GM21360 (cell line): ENCODE data around the gene PON1.

ENCODE experiments used
- ATAC-seq: cut with Tn5 transposase; IDR thresholded peaks from one replicate; pipeline ENCODE4 v1.9.1; 2021; ENCODE audit warnings: mild to moderate bottlenecking, moderate library complexity; ENCODE audit not compliant: unreplicated experiment

The PON1 gene

GRCh38 chr7:95317966-95318365 is 6.4 kb downstream of the PON1 start:
- no peak for ATAC-seq

DNA sequence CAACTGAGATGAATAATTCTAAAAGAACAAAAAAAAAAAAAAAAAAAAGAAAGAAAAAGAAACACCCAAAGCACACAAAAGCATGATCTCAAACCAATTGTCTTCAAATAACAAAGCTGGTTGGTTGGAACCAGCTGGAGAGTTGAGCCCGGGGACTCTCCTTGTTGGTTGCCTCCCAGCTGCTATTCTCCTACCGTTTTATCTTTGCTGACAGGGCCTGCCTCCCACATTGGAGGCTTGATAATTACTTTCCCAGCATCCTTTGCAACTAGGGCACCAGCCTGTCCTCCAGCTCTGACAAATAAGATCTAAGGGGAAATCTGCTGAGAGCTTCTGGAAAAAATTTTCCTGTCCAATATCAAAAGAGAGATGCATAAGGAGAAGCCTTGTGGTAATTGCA is 6.8 kb downstream of the PON1 start:
- ATAC-seq: no peak

GRCh38 chr7:95316588-95316987 is 7.7 kb downstream of the PON1 start:
- peak; percentile 91 for ATAC-seq

GRCh38 chr7:95312561-95312960 is 11.8 kb downstream of the PON1 start:
- no peak for ATAC-seq

GRCh38 chr7:95311389-95311788 is 12.9 kb downstream of the PON1 start:
- ATAC-seq: no peak

- ATAC-seq: no peak
These were observed 14.4 kb downstream of the PON1 start for GRCh38 chr7:95309951-95310350.

- ATAC-seq: no peak
These were observed 19.3 kb downstream of the PON1 start for GRCh38 chr7:95304990-95305389.

DNA sequence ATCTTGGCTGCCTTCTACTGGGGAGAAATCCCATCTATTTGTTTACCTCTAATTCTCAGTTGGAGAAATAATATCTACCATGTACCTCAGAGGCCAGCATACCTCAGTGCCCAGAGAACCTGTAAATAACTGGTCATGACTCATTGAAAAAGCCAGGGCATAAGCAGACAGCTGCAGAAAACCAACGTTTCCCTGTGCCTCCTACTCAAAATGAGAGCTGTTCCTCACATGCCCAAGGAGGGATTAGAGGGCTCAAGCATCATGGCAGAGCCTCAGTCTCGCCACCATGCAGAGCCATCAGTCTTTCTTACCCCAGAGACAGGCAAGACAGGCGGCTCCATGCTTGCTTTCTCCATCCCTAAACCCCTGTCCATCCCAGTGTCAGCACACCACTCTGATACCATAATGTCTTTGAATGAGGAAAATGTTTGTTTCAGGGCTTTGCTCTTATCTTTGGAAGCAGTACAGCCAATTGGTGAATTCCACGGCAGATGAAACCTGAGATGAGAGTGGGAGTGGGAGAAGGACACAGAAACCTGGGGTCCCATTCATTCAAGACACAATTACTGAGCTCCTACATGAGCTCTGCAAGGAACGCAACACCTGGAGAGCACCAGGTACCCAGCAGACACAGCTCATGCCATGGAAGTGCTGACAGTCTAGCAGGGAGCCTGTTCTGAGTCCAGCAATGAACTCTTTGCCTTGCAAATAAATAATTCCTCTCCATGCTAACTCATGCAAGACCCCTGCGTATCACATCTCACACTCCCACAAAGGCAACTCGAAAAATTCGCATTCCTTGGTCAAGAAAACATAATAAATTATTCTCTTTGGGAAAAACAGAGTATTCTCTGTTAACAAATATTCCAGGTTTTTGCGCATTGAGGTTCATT is 21.1 kb downstream of the PON1 start:
- no peak for ATAC-seq

- ATAC-seq: no peak
These were observed 26.2 kb downstream of the PON1 start for GRCh38 chr7:95298091-95298490.

GRCh38 chr7:95297041-95297440 is 27.3 kb downstream of the PON1 start:
- ATAC-seq: no peak

DNA sequence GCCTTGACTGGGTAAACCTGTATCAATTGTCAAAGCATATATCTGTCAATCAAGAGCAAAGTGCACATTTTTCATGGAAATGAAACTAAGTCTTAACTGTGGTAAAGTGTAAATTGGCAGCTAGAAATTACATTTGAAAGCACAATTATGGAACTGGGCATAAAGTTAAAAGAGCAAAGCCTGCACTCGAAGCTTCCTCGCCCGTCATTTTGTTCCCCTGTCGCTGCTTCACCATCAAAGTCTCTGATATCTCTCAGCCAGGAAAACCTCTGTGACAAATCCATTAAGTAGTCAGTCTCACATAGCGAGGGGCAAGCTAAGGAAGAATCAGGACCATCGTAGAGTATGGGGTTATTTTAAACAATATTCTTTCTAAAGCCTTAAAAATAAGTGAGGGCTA is 27.9 kb downstream of the PON1 start:
- no peak for ATAC-seq

- no peak for ATAC-seq
These were observed 28.9 kb downstream of the PON1 start for GRCh38 chr7:95295397-95295796.

DNA sequence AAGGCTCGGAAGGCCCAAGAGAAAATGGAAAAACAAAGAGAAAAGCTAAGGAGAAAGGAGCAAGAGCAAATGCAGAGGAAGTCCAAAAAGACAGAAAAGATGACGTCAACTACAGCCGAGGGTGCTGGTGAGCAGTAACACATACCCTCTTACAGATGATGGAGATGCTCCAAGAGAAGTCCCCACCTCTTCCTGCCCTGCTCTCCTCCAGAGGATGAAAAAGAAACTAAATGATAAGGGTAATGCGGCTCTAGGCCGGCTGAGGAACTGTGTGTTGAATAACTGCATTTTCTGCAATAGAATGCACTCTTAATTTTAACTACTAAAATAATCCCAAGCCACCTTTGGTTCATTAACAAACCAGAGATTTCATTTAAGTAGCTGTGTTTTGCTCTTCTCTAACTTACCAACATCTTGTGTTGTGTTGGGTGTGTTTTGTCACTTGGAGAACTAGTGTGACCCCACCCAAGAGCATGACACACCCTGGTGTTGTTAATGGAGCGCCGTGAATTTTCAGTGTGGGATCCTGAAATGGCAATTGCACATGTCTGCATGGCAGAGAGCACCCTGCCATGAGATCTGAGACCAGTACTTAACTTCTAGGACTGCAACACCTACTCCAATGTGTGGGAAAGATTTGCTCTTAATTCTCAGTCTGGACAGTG is 34.0 kb downstream of the PON1 start:
- no peak for ATAC-seq

GRCh38 chr7:95286096-95286495 is 38.2 kb downstream of the PON1 start:
- no peak for ATAC-seq

GRCh38 chr7:95279417-95279816 is 44.9 kb downstream of the PON1 start:
- ATAC-seq: no peak

DNA sequence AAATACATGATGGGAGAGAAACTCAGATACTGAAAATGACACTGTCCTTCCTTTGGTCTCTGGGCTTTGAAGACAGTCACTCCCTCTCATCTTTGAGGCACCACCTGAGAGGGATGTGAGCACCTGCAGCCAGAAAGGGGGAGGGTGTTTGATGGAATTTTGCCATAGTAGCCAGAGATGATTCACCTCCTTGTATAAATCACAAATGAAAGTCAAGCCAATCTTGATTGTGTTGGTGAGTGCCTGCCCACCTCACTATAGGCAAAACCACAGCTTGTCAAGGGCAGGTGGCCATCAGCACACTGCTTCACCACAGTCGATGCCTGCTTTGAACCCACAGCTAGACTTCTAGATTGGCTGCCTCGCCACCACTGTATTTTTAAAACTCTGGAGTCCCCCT is 48.2 kb downstream of the PON1 start:
- no peak for ATAC-seq

- no peak for ATAC-seq
These were observed 54.7 kb downstream of the PON1 start for GRCh38 chr7:95269640-95270039.

- no peak for ATAC-seq
These were observed 56.6 kb downstream of the PON1 start for GRCh38 chr7:95267754-95268153.

DNA sequence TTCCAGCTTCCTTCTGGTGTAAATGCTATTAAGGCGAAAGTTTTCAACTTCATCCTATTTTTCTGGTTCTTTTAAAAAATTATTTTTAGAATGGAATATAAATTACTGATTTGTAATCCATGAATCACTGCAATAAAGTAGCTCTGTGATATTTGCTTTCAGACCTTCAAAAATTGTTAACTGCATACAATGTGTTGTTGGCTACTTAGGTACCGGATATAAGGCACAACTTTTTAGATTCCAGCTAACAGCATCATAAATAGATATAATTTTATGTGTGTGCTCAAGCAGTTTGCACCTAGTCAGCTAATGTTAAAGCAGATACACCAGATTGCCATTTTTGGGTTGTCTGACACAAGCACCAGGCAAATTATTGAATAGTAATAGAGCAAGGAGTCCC is 58.7 kb downstream of the PON1 start:
- no peak for ATAC-seq

DNA sequence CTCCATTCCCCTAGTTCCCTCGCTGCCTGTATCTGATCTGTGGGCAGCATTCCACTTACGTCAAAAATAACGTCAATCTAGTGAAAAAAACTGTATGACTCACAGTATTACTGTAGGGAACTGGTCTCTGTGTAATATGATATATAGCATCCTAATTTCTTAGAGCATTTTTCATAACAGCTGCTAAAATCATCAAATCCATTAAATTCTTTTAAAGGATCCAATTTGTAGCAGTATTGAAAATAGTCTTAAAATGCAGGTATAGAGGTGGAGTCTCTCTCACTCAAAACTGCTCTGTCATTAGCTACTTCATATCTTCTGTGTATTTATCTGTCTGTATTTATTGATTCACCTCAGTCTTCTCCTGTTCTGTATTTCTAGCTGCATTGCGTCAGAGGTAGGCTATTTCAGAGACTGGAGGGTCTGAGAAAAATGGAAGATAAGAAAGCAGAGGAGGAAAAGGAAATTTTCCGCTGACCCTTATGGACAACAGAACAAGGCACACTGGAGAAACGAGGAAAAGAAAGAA is 59.9 kb downstream of the PON1 start:
- no peak for ATAC-seq

GRCh38 chr7:95263785-95264362 is 60.5 kb downstream of the PON1 start:
- ATAC-seq: no peak

DNA sequence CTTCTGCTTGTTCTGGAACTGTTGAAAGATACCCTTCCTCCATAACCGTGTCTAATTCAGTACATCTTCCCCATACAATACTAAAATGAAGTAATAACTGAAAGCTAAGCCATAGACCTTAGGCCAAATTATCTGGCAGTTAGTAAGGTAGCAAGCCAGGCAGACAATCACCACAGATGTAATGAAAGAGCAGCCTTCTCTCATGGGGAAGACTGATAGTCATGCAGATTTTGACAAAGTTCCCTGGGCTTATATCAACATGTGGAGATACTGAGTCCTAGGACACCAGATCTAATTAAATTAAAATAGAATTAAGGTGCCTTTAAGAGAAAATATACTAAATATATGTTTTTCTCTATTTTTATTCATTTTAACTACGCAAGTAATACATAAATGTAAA is 61.5 kb downstream of the PON1 start:
- no peak for ATAC-seq
